Prostate gland (tissue), 2 donors: ENCODE data around the gene REXO2.

ENCODE experiments used
- CTCF ChIP-seq, 4 experiments: fragments of 200-600 bp in 2 of 4; fragments of 450-650 bp in 2 of 4; sonication (generic) in 2 of 4; IDR thresholded peaks; 1 replicate in 3 of 4; 2 replicates in 1 of 4; pipeline ENCODE4 v1.5.1; 2016 to 2019; ENCODE audit warnings: antibody characterized with exemption in 4 of 4, mild to moderate bottlenecking in 2 of 4, moderate library complexity in 2 of 4
- POLR2A ChIP-seq: fragments of 450-650 bp; IDR thresholded peaks from one replicate; pipeline ENCODE4 v1.6.1; 2016; ENCODE audit warnings: antibody characterized with exemption, mild to moderate bottlenecking
- POLR2AphosphoS5 ChIP-seq: sonication (generic); formaldehyde crosslinking; IDR thresholded peaks from one replicate; pipeline ENCODE4 v1.6.1; 2017; ENCODE audit warnings: antibody characterized with exemption

GRCh38 chr11:114397349-114397982, 41.8 kb upstream of the REXO2 start:
- no peak for TF ChIP-seq POLR2A
- no peak for TF ChIP-seq CTCF (IDR thresholded peaks at IDR 0.05)
- TF ChIP-seq POLR2AphosphoS5, result no peak
